Measurements from ENCODE around the gene SUCLG2. TPM values are rescaled to one million over a fixed set of nuclear protein-coding genes. Genes with fewer than 3 reads are reported as not detected.

Gene SUCLG2
- total and polyA plus RNA-seq, 2 of the 4 experiments (the other 2 are of a cell fraction): 26.8 to 34.6 TPM

- no CpG with 5 or more reads among the region's 4 CpGs for WGBS, 2 experiments (ENCODE audit: extremely low coverage in 2 of 2, insufficient read length in 1 of 2)
- no peak overlapping the region for H3K4me2 ChIP-seq (ENCODE audit: low read depth, low read length)
These were observed 38.2 kb upstream of the SUCLG2 start for GRCh38 chr3:67692621-67693020.

More at GRCh38 chr3:67692621-67693020, 38.2 kb upstream of the SUCLG2 start:
- no peaks in the 10 kb centered on the region for H4K20me1 ChIP-seq (ENCODE audit: insufficient read depth, low read length)
- no peak for TF ChIP-seq RAD21 (IDR thresholded peaks at IDR 0.05; ENCODE audit: low read length)
- no peak for TF ChIP-seq POLR2A (IDR thresholded peaks at IDR 0.05; ENCODE audit: low read depth, low read length)
- no peak for TF ChIP-seq MAZ (IDR thresholded peaks at IDR 0.05; ENCODE audit: borderline replicate concordance, low read depth, low read length)
- TF ChIP-seq BHLHE40 (IDR thresholded peaks at IDR 0.05; ENCODE audit: low read depth, low read length): no peak
- TF ChIP-seq CTCF (conservative IDR thresholded peaks at IDR 0.05; ENCODE audit: low read depth, low read length): no peak
- TF ChIP-seq CHD1 (IDR thresholded peaks at IDR 0.05; ENCODE audit: low read depth, low read length): no peak
- no peak for TF ChIP-seq CEBPB (IDR thresholded peaks at IDR 0.05; ENCODE audit: low read depth, low read length)
- TF ChIP-seq FOS (IDR thresholded peaks at IDR 0.05; ENCODE audit: low read depth, low read length): no peak
- no peak for TF ChIP-seq MXI1 (IDR thresholded peaks at IDR 0.05; ENCODE audit: borderline replicate concordance, low read depth, low read length)
- TF ChIP-seq RCOR1 (IDR thresholded peaks at IDR 0.05; ENCODE audit: insufficient replicate concordance, low read length): no peak
- no peak for TF ChIP-seq MAFK (IDR thresholded peaks at IDR 0.05; ENCODE audit: low read depth, low read length)
- in situ Hi-C loops (cut with MboI; ENCODE audit: low sequenced_read_pairs): no loop called here
- H3K9me1 ChIP-seq (ENCODE audit: insufficient read depth, low read length): no peaks in the 10 kb centered on the region
- H2BK15ac ChIP-seq (ENCODE audit: low read depth, low read length): no peak overlapping the region
- no peak overlapping the region for H3K4me3 ChIP-seq (ENCODE audit: insufficient read depth, low read depth, low read length)
- H2BK20ac ChIP-seq (ENCODE audit: low read depth, low read length): no peak overlapping the region
- no peak overlapping the region for H2AK9ac ChIP-seq (replicated peaks; ENCODE audit: low read depth, low read length, poor library complexity)
- DNase-seq (no peak), ATAC-seq (ENCODE audit: low read depth) (peak; percentile 17; the same call in 1 of the 2 replicates)
- H3K9me3 ChIP-seq (ENCODE audit: control insufficient read depth, insufficient read depth, low read length): no peaks in the 10 kb centered on the region
- H2AFZ ChIP-seq (replicated peaks; ENCODE audit: low read length, poor library complexity): no peak overlapping the region
- H3K27me3 ChIP-seq (ENCODE audit: control insufficient read depth, insufficient read depth, low read length): no peaks in the 10 kb centered on the region
- no peak overlapping the region for H2BK5ac ChIP-seq (ENCODE audit: low read depth, low read length, poor library complexity, severe bottlenecking)
- H3K56ac ChIP-seq (ENCODE audit: extremely low read depth, insufficient read depth, low read length): no peak overlapping the region
- no peak overlapping the region for H4K91ac ChIP-seq (ENCODE audit: insufficient read depth, low read depth, low read length)
- H4K8ac ChIP-seq (ENCODE audit: low read depth in 2 of 2, low read length in 2 of 2): no peak overlapping the region
- no peak overlapping the region for H3K9ac ChIP-seq (ENCODE audit: low read depth, low read length)
- H3K4me1 ChIP-seq (ENCODE audit: control insufficient read depth, insufficient read depth, low read length): no peaks in the 10 kb centered on the region
- no peak overlapping the region for H2BK120ac ChIP-seq (ENCODE audit: low read depth, low read length)
- H4K5ac ChIP-seq (ENCODE audit: low read depth, low read length): no peak overlapping the region
- H3K36me3 ChIP-seq (ENCODE audit: control insufficient read depth, insufficient read depth, low read length): no peaks in the 10 kb centered on the region
- H3K4ac ChIP-seq (ENCODE audit: low read depth, low read length): no peak overlapping the region
- no peak overlapping the region for H3K23ac ChIP-seq (ENCODE audit: low read depth, low read length)
- no peak overlapping the region for H3K14ac ChIP-seq (replicated peaks; ENCODE audit: low read depth, low read length)
- ChIA-PET CTCF (no interaction called here), POLR2A (ENCODE audit: unreplicated experiment) (no interaction called here)
- no peak overlapping the region for H2AK5ac ChIP-seq (ENCODE audit: low read depth, low read length)
- dilution Hi-C loops (cut with HindIII; ENCODE audit: low sequenced_read_pairs, unreplicated experiment): no loop called here
- BruUV-seq (replicated peaks): no TSS peak
- H3K79me1 ChIP-seq (ENCODE audit: low read depth in 1 of 2, low read length in 2 of 2): no peaks in the 10 kb centered on the region
- H3K27ac ChIP-seq (ENCODE audit: insufficient read depth, low read length): no peak overlapping the region
- H3K18ac ChIP-seq (ENCODE audit: low read depth, low read length): no peak overlapping the region
- intact Hi-C loops (cut with micrococcal nuclease): no loop called here

All from IMR-90 (cell line).